ENCODE results near the gene CENPO.

- TF ChIP-seq CTCF (IDR thresholded peaks at IDR 0.05; ENCODE audit: insufficient read depth, low read length) = no peak
- TF ChIP-seq POLR2AphosphoS5 (IDR thresholded peaks at IDR 0.05; ENCODE audit: low read depth) = no peak
- no peak for TF ChIP-seq GABPA (IDR thresholded peaks at IDR 0.05; ENCODE audit: low read depth)
- no peak for TF ChIP-seq SPI1 (IDR thresholded peaks at IDR 0.05; ENCODE audit: borderline replicate concordance, low read depth)
Observed at GRCh38 chr2:24768013-24768412, 25.2 kb upstream of the CENPO start.
